ENCODE measurements around the gene NRARP.

DNA sequence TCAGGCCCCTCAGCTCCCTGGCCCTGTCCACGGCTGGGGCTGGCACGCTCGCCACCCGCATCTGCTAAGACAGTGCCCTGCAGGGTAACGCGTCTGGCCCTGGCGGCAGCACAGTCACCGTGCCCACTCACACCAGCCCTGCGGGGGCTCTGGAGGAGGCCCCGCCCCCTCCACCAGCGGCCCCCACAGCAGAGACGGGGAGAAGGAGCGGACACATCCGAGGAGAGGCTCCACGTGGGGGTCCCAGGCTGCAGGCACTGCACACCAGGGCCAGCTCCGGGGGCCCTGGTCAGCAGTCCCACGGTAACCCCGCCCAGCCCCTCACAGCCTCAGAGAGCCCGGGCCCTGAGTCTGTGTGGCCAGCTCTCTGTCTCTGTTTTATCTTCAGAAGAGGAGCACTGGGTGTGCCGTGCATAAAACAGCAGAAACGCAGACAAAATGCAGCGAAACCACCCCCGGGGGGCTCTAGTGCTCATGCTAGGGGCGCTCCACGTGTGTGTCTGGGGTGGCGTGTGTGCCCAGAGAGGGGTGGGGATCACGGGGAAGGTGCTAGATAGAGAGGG lies 47.5 kb upstream of the NRARP start:
- TF ChIP-seq, protein P1, sequence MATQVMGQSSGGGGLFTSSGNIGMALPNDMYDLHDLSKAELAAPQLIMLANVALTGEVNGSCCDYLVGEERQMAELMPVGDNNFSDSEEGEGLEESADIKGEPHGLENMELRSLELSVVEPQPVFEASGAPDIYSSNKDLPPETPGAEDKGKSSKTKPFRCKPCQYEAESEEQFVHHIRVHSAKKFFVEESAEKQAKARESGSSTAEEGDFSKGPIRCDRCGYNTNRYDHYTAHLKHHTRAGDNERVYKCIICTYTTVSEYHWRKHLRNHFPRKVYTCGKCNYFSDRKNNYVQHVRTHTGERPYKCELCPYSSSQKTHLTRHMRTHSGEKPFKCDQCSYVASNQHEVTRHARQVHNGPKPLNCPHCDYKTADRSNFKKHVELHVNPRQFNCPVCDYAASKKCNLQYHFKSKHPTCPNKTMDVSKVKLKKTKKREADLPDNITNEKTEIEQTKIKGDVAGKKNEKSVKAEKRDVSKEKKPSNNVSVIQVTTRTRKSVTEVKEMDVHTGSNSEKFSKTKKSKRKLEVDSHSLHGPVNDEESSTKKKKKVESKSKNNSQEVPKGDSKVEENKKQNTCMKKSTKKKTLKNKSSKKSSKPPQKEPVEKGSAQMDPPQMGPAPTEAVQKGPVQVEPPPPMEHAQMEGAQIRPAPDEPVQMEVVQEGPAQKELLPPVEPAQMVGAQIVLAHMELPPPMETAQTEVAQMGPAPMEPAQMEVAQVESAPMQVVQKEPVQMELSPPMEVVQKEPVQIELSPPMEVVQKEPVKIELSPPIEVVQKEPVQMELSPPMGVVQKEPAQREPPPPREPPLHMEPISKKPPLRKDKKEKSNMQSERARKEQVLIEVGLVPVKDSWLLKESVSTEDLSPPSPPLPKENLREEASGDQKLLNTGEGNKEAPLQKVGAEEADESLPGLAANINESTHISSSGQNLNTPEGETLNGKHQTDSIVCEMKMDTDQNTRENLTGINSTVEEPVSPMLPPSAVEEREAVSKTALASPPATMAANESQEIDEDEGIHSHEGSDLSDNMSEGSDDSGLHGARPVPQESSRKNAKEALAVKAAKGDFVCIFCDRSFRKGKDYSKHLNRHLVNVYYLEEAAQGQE (IDR thresholded peaks at IDR 0.05; ENCODE audit: unreplicated experiment), result no peak
- TF ChIP-seq, protein P2, sequence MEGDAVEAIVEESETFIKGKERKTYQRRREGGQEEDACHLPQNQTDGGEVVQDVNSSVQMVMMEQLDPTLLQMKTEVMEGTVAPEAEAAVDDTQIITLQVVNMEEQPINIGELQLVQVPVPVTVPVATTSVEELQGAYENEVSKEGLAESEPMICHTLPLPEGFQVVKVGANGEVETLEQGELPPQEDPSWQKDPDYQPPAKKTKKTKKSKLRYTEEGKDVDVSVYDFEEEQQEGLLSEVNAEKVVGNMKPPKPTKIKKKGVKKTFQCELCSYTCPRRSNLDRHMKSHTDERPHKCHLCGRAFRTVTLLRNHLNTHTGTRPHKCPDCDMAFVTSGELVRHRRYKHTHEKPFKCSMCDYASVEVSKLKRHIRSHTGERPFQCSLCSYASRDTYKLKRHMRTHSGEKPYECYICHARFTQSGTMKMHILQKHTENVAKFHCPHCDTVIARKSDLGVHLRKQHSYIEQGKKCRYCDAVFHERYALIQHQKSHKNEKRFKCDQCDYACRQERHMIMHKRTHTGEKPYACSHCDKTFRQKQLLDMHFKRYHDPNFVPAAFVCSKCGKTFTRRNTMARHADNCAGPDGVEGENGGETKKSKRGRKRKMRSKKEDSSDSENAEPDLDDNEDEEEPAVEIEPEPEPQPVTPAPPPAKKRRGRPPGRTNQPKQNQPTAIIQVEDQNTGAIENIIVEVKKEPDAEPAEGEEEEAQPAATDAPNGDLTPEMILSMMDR (conservative IDR thresholded peaks at IDR 0.05; ENCODE audit: low read depth in 2 of 2), result no peak
- no peak for TF ChIP-seq EZH2 (IDR thresholded peaks at IDR 0.05; ENCODE audit: low read depth, unreplicated experiment)
- TF ChIP-seq POLR2AphosphoS5 (IDR thresholded peaks at IDR 0.05; ENCODE audit: low read depth), result no peak
- TF ChIP-seq, protein P3, sequence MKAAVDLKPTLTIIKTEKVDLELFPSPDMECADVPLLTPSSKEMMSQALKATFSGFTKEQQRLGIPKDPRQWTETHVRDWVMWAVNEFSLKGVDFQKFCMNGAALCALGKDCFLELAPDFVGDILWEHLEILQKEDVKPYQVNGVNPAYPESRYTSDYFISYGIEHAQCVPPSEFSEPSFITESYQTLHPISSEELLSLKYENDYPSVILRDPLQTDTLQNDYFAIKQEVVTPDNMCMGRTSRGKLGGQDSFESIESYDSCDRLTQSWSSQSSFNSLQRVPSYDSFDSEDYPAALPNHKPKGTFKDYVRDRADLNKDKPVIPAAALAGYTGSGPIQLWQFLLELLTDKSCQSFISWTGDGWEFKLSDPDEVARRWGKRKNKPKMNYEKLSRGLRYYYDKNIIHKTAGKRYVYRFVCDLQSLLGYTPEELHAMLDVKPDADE (IDR thresholded peaks at IDR 0.05), result no peak
- TF ChIP-seq CREB1 (CRISPR knock-in tag; IDR thresholded peaks at IDR 0.05; ENCODE audit: low read depth), result no peak
